Right cardiac atrium (tissue), 5 donors: ENCODE data around the gene NCAM1. TPM values are rescaled to one million over a fixed set of nuclear protein-coding genes. Genes with fewer than 3 reads are reported as not detected.
"Not testable (repeated sequence)": the region's sequence is repeated elsewhere in the genome, so short reads cannot be mapped to it uniquely, and the experiment has no call there.

ENCODE experiments used
- ATAC-seq, 2 donors: fragments of 200-7000 bp; cut with Tn5 transposase; one replicate each; pipeline versions ENCODE4 v1.8.0 to v1.9.1; 2020; ENCODE audit warnings: moderate library complexity in 2 of 2, mild to moderate bottlenecking in 1 of 2
- DNase-seq, 3 donors: peaks; one replicate each; pipeline ENCODE4 v3.0.0-alpha.2; 2020
- H3K27ac ChIP-seq: one replicate; pipeline ENCODE4 v1.5.1; 2013; ENCODE audit warnings: mild to moderate bottlenecking, low read length, control low read depth, moderate library complexity
- H3K27me3 ChIP-seq: one replicate; pipeline ENCODE4 v1.6.1; 2013; ENCODE audit not compliant: control insufficient read depth, insufficient read depth
- H3K4me1 ChIP-seq: one replicate; pipeline ENCODE4 v1.6.1; 2013; ENCODE audit warnings: low read length; ENCODE audit not compliant: control insufficient read depth, insufficient read depth
- H3K4me3 ChIP-seq: one replicate; pipeline ENCODE4 v1.5.1; 2013; ENCODE audit warnings: low read length, control low read depth
- H3K9me3 ChIP-seq: one replicate; pipeline ENCODE4 v1.6.1; 2013; ENCODE audit warnings: low read length; ENCODE audit not compliant: control insufficient read depth
- WGBS: extraction: QIAGEN DNeasy Blood & Tissue Kit; methylation state at CpG from one replicate; pipeline ENCODE4 v1.1.7; 2013; 5-methylcytosine and 5-hydroxymethylcytosine counted together
- intact Hi-C, 4 donors: fragments of 100-400 bp; cut with DNase I; formaldehyde crosslinking; loops; one replicate each; pipeline versions ENCODE4 v1.11.0 to v1.14.0; 2022 to 2023
- polyA plus RNA-seq: library from polyadenylated mRNA; stranded (reverse); fragments of 200-250 nt; gene quantifications from one replicate; pipeline ENCODE4 v1.2.3, GENCODE V29; 2013
- total RNA-seq, 4 donors: library from RNA; stranded (reverse); fragmentation: NEBNext Ultra II Directional; extraction: Animal tissue kit (Norgen Biotek cat#: 25700); gene quantifications; one replicate each; pipeline ENCODE4 v1.2.1, GENCODE V29; 2021
- donor health status: healthy with polysubstance abuse.
- donor health status: DM: no; HTN: yes; CAD: no.
- donor health status: DM: no; HTN: no; CAD: no.
- donor health status: DM: no; HTN: yes; CAD: no; lungs with severe emphysema.
- donor health status: DM: yes; HTN: yes; CAD: no.

NCAM1 gene
- total and polyA plus RNA-seq, 5 donors = 87.9 to 303 (median 222) TPM

DNA sequence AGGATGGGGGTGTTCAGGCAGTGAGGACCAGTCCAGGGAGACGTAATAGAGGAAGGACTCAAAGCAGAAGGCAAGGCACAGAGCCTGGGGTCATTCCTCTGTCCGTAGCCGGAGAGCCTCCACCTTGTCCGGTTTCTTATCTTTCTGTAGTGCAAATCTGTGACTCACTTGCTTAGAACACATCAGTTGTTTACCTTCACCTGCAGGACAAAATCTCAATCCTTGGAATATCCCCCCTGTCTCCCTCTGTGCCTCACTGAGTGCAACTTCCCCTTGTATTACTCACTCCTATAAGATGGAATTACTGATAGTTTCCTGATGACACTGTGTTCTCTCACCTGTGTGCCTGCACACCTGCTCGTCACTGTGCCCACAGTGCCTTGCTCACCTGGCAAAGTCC, 332.7 kb downstream of the NCAM1 start:
- intact Hi-C loops = loop anchor here in 1 of 4 donors (5.0 kb wide), 1 partner anchor 702 kb away; no protein-coding TSS in a partner anchor
- ATAC-seq (no peak), DNase-seq (no peak)

GRCh38 chr11:113295993-113296392, 334.8 kb downstream of the NCAM1 start:
- Histone ChIP-seq H3K4me3 (no peak overlapping the region), H3K27ac (no peak overlapping the region), H3K27me3 (no peaks in the 10 kb centered on the region), H3K4me1 (no peaks in the 10 kb centered on the region), H3K9me3 (no peaks in the 10 kb centered on the region)
- WGBS = 75% methylated on average over 7 of the region's 7 CpGs
- ATAC-seq (no peak), DNase-seq (no peak)
- intact Hi-C loops = no loop called here

More for the DNA sequence above, 332.7 kb downstream of the NCAM1 start:
- H3K27me3 ChIP-seq = no peaks in the 10 kb centered on the region
- H3K9me3 ChIP-seq = no peaks in the 10 kb centered on the region
- 77% methylated on average over 5 of the region's 5 CpGs for WGBS
- H3K27ac ChIP-seq = no peak overlapping the region
- no peaks in the 10 kb centered on the region for H3K4me1 ChIP-seq
- H3K4me3 ChIP-seq = no peak overlapping the region

DNA sequence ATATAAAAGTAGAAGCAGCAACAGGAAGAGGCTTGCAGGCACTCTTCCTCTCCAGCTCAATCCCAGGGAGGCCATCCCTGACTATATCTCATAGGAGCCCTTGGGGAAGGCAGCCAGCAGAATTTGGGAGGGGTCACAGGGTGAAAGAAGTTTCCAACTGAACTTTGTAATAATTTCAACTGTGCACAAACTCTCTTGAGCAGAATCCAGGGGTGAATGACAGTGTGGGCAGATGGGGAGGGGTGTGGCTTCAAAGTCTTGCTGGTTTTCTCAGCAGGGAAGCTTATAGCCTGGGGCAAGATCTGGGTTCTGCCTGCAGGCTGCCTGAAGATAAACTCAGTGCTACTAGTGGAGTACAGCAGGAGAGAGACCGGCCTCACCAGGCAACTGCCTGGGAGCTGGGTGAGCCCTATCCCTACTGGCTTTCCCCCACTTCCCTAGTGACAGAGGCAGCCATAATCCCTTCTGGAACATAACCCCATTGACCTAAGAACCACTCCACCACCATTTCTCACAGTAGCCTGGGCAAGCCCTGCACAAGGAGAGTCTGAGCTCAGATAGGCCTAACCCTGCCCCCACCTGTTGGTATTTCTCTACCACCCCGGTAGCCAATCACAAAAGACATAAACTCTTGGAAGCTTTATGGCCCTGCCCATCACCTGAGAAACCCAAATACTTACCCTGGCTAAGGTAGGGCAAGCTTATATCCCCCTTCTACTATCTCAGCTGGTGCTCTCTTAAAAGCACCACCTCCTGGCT, 335.4 kb downstream of the NCAM1 start:
- WGBS = 83% methylated on average over 2 of the region's 2 CpGs
- no peak overlapping the region for H3K27ac ChIP-seq
- H3K4me3 ChIP-seq = no peak overlapping the region
- H3K4me1 ChIP-seq = no peaks in the 10 kb centered on the region
- intact Hi-C loops = no loop called here
- ATAC-seq (no peak), DNase-seq (peak in 1 of 3 donors; percentile 52)
- no peaks in the 10 kb centered on the region for H3K9me3 ChIP-seq
- no peaks in the 10 kb centered on the region for H3K27me3 ChIP-seq

GRCh38 chr11:113298496-113298895, 337.3 kb downstream of the NCAM1 start:
- H3K27ac ChIP-seq, H3K27me3 ChIP-seq, H3K4me3 ChIP-seq, DNase-seq, ATAC-seq, intact Hi-C loops, H3K4me1 ChIP-seq, H3K9me3 ChIP-seq: not testable (repeated sequence)
- WGBS = 91% methylated on average over 3 of the region's 3 CpGs

- Histone ChIP-seq H3K4me3 (no peak overlapping the region), H3K4me1 (no peaks in the 10 kb centered on the region), H3K27ac (no peak overlapping the region), H3K27me3 (no peaks in the 10 kb centered on the region), H3K9me3 (no peaks in the 10 kb centered on the region)
- intact Hi-C loops = loop anchor here (2.0 to 5.0 kb wide), 5 partner anchors 226 to 432 kb away; no protein-coding TSS in a partner anchor
- no peak for DNase-seq
- no peak for ATAC-seq
Measured at GRCh38 chr11:113304916-113305315, 343.7 kb downstream of the NCAM1 start.

- Histone ChIP-seq H3K27me3 (no peaks in the 10 kb centered on the region), H3K27ac (no peak overlapping the region), H3K9me3 (no peaks in the 10 kb centered on the region), H3K4me3 (no peak overlapping the region), H3K4me1 (no peaks in the 10 kb centered on the region)
- intact Hi-C loops = loop anchor here (2.0 to 5.0 kb wide), 5 partner anchors 225 to 432 kb away; no protein-coding TSS in a partner anchor
- DNase-seq = peak; percentile 80 to 94 (median 89)
- peak; percentile 89 for ATAC-seq
- 41% methylated on average over 12 of the region's 12 CpGs for WGBS
Measured at GRCh38 chr11:113305440-113306336, 344.5 kb downstream of the NCAM1 start.

- no peaks in the 10 kb centered on the region for H3K27me3 ChIP-seq
- DNase-seq (no peak), ATAC-seq (no peak)
- intact Hi-C loops = loop anchor here (5.0 kb wide), 3 partner anchors 224 to 429 kb away; no protein-coding TSS in a partner anchor
- no peak overlapping the region for H3K27ac ChIP-seq
- H3K4me1 ChIP-seq = no peaks in the 10 kb centered on the region
- H3K9me3 ChIP-seq = no peaks in the 10 kb centered on the region
- no peak overlapping the region for H3K4me3 ChIP-seq
- WGBS = 40% methylated on average over 2 of the region's 2 CpGs
Measured at GRCh38 chr11:113308601-113309000, 347.4 kb downstream of the NCAM1 start.

DNA sequence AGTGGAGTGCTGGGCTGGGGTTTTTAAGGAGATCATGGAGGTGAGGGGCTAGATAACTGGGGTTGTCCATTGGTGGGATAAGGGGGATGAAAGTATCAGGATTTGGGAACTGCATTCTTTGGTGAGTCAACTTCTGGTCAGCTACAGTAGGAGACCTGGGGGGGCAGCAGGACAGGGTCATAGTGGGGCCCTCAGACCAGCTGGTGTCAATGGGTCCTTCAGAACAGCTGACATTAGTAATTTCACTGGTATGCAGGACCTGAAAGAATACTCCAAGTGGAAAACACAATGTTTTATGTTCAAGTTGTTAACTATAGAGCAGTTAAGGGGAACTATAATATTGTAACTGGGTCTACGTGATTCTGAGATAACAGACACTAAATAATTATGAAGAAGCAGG, 350.3 kb downstream of the NCAM1 start:
- Histone ChIP-seq H3K27ac (no peak overlapping the region), H3K27me3 (no peaks in the 10 kb centered on the region), H3K9me3 (no peaks in the 10 kb centered on the region), H3K4me1 (no peaks in the 10 kb centered on the region), H3K4me3 (no peak overlapping the region)
- 95% methylated on average over 1 of the region's 1 CpG for WGBS
- DNase-seq (no peak), ATAC-seq (no peak)
- intact Hi-C loops = no loop called here

- intact Hi-C loops = no loop called here
- ATAC-seq (no peak), DNase-seq (no peak)
- H3K4me3 ChIP-seq = no peak overlapping the region
- H3K9me3 ChIP-seq = no peaks in the 10 kb centered on the region
- H3K27me3 ChIP-seq = no peaks in the 10 kb centered on the region
- no peaks in the 10 kb centered on the region for H3K4me1 ChIP-seq
- WGBS = 93% methylated on average over 3 of the region's 3 CpGs
- H3K27ac ChIP-seq = no peak overlapping the region
Measured at GRCh38 chr11:113313601-113314000, 352.4 kb downstream of the NCAM1 start.

DNA sequence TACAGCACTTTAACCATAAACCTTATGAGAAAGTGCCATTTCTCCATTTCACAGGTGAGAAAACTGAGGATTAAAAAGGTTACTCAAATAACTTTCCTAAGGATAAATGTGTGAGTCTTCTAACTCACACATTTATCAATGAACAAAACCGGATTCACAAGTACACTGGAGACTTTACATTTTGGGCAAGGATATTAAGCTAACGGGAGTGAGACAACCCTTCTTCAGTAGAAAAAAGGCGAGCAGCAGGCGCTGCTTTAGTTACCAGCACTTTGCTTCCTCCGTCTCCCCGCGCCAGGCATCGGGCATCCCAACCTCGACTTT, 352.8 kb downstream of the NCAM1 start:
- H3K27me3 ChIP-seq = no peaks in the 10 kb centered on the region
- peak overlapping the region; percentile 84 for H3K4me3 ChIP-seq
- intact Hi-C loops = no loop called here
- H3K4me1 ChIP-seq = no peaks in the 10 kb centered on the region
- no peak for ATAC-seq
- H3K27ac ChIP-seq = no peak overlapping the region
- H3K9me3 ChIP-seq = no peaks in the 10 kb centered on the region
- DNase-seq = no peak
- 3% methylated on average over 9 of the region's 9 CpGs for WGBS
